GM18499 (cell line): Measurements from ENCODE around the gene BNIP3.

Source experiments
- ATAC-seq: cut with Tn5 transposase; IDR thresholded peaks from one replicate; pipeline ENCODE4 v1.9.1; 2021; ENCODE audit warnings: moderate number of reproducible peaks; ENCODE audit not compliant: insufficient read depth, unreplicated experiment

The BNIP3 gene

GRCh38 chr10:131979821-131980270, 1.9 kb downstream of the BNIP3 start:
- no peak for ATAC-seq

GRCh38 chr10:131979336-131979735, 2.4 kb downstream of the BNIP3 start:
- no peak for ATAC-seq

- ATAC-seq: no peak
These were observed 2.9 kb downstream of the BNIP3 start for GRCh38 chr10:131978851-131979250.

GRCh38 chr10:131978366-131978765, 3.4 kb downstream of the BNIP3 start:
- no peak for ATAC-seq

- ATAC-seq: no peak
These were observed 4.2 kb downstream of the BNIP3 start for GRCh38 chr10:131977323-131978096.

GRCh38 chr10:131975796-131976195, 5.9 kb downstream of the BNIP3 start:
- no peak for ATAC-seq

- ATAC-seq: no peak
These were observed 6.7 kb downstream of the BNIP3 start for GRCh38 chr10:131975003-131975402.

GRCh38 chr10:131974034-131974817, 7.5 kb downstream of the BNIP3 start:
- no peak for ATAC-seq

- no peak for ATAC-seq
These were observed 8.4 kb downstream of the BNIP3 start for GRCh38 chr10:131973160-131973951.

- no peak for ATAC-seq
These were observed 9.2 kb downstream of the BNIP3 start for GRCh38 chr10:131972474-131973071.

GRCh38 chr10:131971591-131971990, 10.1 kb downstream of the BNIP3 start:
- ATAC-seq: no peak

GRCh38 chr10:131970946-131971345, 10.8 kb downstream of the BNIP3 start:
- ATAC-seq: no peak

GRCh38 chr10:131968949-131969348, 12.8 kb downstream of the BNIP3 start:
- ATAC-seq: no peak

GRCh38 chr10:131964298-131964697, 17.4 kb downstream of the BNIP3 start:
- no peak for ATAC-seq

- ATAC-seq: no peak
These were observed 17.9 kb downstream of the BNIP3 start for GRCh38 chr10:131963811-131964210.

- no peak for ATAC-seq
These were observed 18.4 kb downstream of the BNIP3 start for GRCh38 chr10:131963350-131963749.

- ATAC-seq: no peak
These were observed 19.7 kb downstream of the BNIP3 start for GRCh38 chr10:131961777-131962662.

GRCh38 chr10:131961047-131961776, 20.5 kb downstream of the BNIP3 start:
- no peak for ATAC-seq

GRCh38 chr10:131960631-131961046, 21.1 kb downstream of the BNIP3 start:
- no peak for ATAC-seq
